B cell (primary cell): ENCODE measurements around the gene RBM17. TPM values are rescaled to one million over a fixed set of nuclear protein-coding genes. Genes with fewer than 3 reads are reported as not detected.

Experiments
- ATAC-seq: fragments of 200-7000 bp; cut with Tn5 transposase; one replicate; pipeline ENCODE4 v1.10.0; 2021; ENCODE audit warnings: low read depth, mild to moderate bottlenecking, moderate number of reproducible peaks, moderate library complexity
- CTCF ChIA-PET: fragments of 350-600 bp; sonication (Branson Sonifier 250); formaldehyde crosslinking; loops from one replicate; lab custom pipeline; 2021; ENCODE audit warnings: antibody characterized with exemption, inconsistent platforms; lab: Charles Lee
- POLR2A ChIA-PET: fragments of 350-600 bp; sonication (Branson Sonifier 250); formaldehyde crosslinking; loops from one replicate; lab custom pipeline; 2021; ENCODE audit warnings: antibody characterized with exemption; lab: Charles Lee
- DNase-seq: peaks from one replicate; pipeline ENCODE4 v3.0.0; 2013
- H2AFZ ChIP-seq: 2 replicates; pipeline ENCODE4 v1.6.1; 2012; ENCODE audit warnings: mild to moderate bottlenecking, low read depth, low read length; ENCODE audit not compliant: insufficient read depth, poor library complexity, severe bottlenecking
- H3K27ac ChIP-seq, 2 donors: 1 replicate in 1 of 2; 2 replicates in 1 of 2; pipeline ENCODE4 v1.5.1; 2012 to 2013; ENCODE audit warnings: low read length in 2 of 2, mild to moderate bottlenecking in 2 of 2, moderate library complexity in 1 of 2
- H3K27me3 ChIP-seq, 4 experiments: fragments of 200-600 bp in 1 of 4; sonication (generic) in 1 of 4; replicated peaks in 1 of 4; 1 replicate in 2 of 4; 2 replicates in 2 of 4; pipeline versions ENCODE4 v1.6.1 to v1.7.0; 2013 to 2016; ENCODE audit warnings: low read length in 3 of 4, mild to moderate bottlenecking in 2 of 4, mixed read lengths in 1 of 4, moderate library complexity in 1 of 4; ENCODE audit not compliant: insufficient read depth in 4 of 4, control insufficient read depth in 3 of 4; ENCODE audit errors: control extremely low read depth in 1 of 4
- H3K36me3 ChIP-seq, 2 experiments: replicated peaks in 1 of 2; 1 replicate in 1 of 2; 2 replicates in 1 of 2; pipeline versions ENCODE4 v1.6.1 to v1.7.1; 2013; ENCODE audit warnings: low read length in 1 of 2; ENCODE audit not compliant: insufficient read depth in 2 of 2, control insufficient read depth in 1 of 2; ENCODE audit errors: control extremely low read depth in 1 of 2, extremely low read depth in 1 of 2
- H3K4me1 ChIP-seq, 2 donors: fragments of 200-600 bp in 1 of 2; sonication (generic) in 1 of 2; 1 replicate in 1 of 2; 2 replicates in 1 of 2; pipeline versions ENCODE4 v1.5.1 to v1.6.1; 2013 to 2017; ENCODE audit warnings: low read length in 2 of 2; ENCODE audit not compliant: control insufficient read depth in 2 of 2, insufficient read depth in 2 of 2
- H3K4me2 ChIP-seq: replicated peaks from 2 replicates; pipeline ENCODE3; 2012; ENCODE audit warnings: mild to moderate bottlenecking, low read depth, low read length; ENCODE audit not compliant: poor library complexity, severe bottlenecking
- H3K4me3 ChIP-seq, 5 experiments: fragments of 200-600 bp in 1 of 5; sonication (generic) in 1 of 5; 1 replicate in 3 of 5; 2 replicates in 2 of 5; pipeline versions ENCODE4 v1.5.1 to v1.7.0; 2011 to 2016; ENCODE audit warnings: low read length in 4 of 5, mild to moderate bottlenecking in 4 of 5, low read depth in 2 of 5, control low read depth in 1 of 5, moderate library complexity in 1 of 5; ENCODE audit not compliant: insufficient read depth in 1 of 5; ENCODE audit errors: control extremely low read depth in 1 of 5, extremely low read depth in 1 of 5
- H3K79me2 ChIP-seq: fragments of 200-600 bp; sonication (generic); one replicate; pipeline ENCODE4 v1.6.0; 2016; ENCODE audit warnings: low read length; ENCODE audit not compliant: control insufficient read depth, insufficient read depth
- H3K9ac ChIP-seq: fragments of 200-600 bp; sonication (generic); 2 replicates; pipeline ENCODE4 v1.6.1; 2017; ENCODE audit warnings: mild to moderate bottlenecking, low read length, moderate library complexity
- H3K9me3 ChIP-seq, 3 donors: one replicate each; pipeline versions ENCODE4 v1.6.1 to v1.7.1; 2013; ENCODE audit warnings: low read length in 2 of 3; ENCODE audit not compliant: control insufficient read depth in 2 of 3, insufficient read depth in 1 of 3; ENCODE audit errors: control extremely low read depth in 1 of 3
- H4K20me1 ChIP-seq: 2 replicates; pipeline ENCODE4 v1.6.0; 2012; ENCODE audit warnings: mild to moderate bottlenecking, low read length; ENCODE audit not compliant: insufficient read depth, control insufficient read depth, poor library complexity, severe bottlenecking
- H3K27ac Mint-ChIP-seq: one replicate; pipeline ENCODE4 v1.8.0; 2021; ENCODE audit warnings: mixed read lengths
- H3K27me3 Mint-ChIP-seq: one replicate; pipeline ENCODE4 v1.8.0; 2021; ENCODE audit warnings: mixed read lengths
- H3K4me1 Mint-ChIP-seq: one replicate; pipeline ENCODE4 v1.8.0; 2021; ENCODE audit warnings: mixed read lengths
- H3K4me3 Mint-ChIP-seq: one replicate; pipeline ENCODE4 v1.8.0; 2021; ENCODE audit warnings: mixed read lengths
- H3K9me3 Mint-ChIP-seq: one replicate; pipeline ENCODE4 v1.8.0; 2022; ENCODE audit warnings: mixed read lengths; ENCODE audit not compliant: insufficient read depth
- CTCF ChIP-seq: fragments of 200-600 bp; IDR thresholded peaks from one replicate; pipeline ENCODE4 v1.8.0; 2022; ENCODE audit warnings: antibody characterized with exemption, mild to moderate bottlenecking
- EZH2 ChIP-seq: IDR thresholded peaks from 2 replicates; pipeline ENCODE4 v1.6.1; 2012; ENCODE audit warnings: borderline replicate concordance, low read depth, mild to moderate bottlenecking, moderate library complexity, low read length; ENCODE audit not compliant: insufficient read depth, poor library complexity, severe bottlenecking
- WGBS: methylation state at CpG from one replicate; pipeline ENCODE4 v1.1.5; 2013; ENCODE audit warnings: missing lambda C conversion rate; ENCODE audit not compliant: insufficient coverage; 5-methylcytosine and 5-hydroxymethylcytosine counted together
- intact Hi-C: fragments of 100-400 bp; cut with micrococcal nuclease; formaldehyde crosslinking; loops from one replicate; pipeline ENCODE4 v1.10.0; 2022
- polyA plus RNA-seq: library from polyadenylated mRNA; depleted of rRNA; stranded (reverse); fragments of >200 nt; gene quantifications from 2 replicates; pipeline ENCODE4 v1.2.3, GENCODE V29; 2012
- total RNA-seq, 2 donors: library from RNA; stranded (reverse); fragments of 120-200 nt in 1 of 2; gene quantifications; 1 replicate in 1 of 2; 2 replicates in 1 of 2; pipeline versions ENCODE4 v1.2.3 to v1.2.4, GENCODE V29; 2013 to 2022

The RBM17 gene
- total and polyA plus RNA-seq, 2 donors (not counting 1 experiment from before 2014, with no cell fraction given) = 34.7 to 168 TPM

GRCh38 chr10:6053303-6053702 is 35.5 kb upstream of the RBM17 start:
- H3K9ac ChIP-seq = peak overlapping the region; percentile 29
- ATAC-seq (no peak), DNase-seq (no peak)
- 100% methylated on average over 2 of the region's 4 CpGs for WGBS
- peaks cover 79 to 83% of the 10 kb centered on the region in 2 donors for H3K4me1 ChIP-seq
- ChIA-PET CTCF (interaction anchor here (0.7 to 12.5 kb wide), 7 partner anchors 9 to 76 kb away, joined by 3 to 186 read pairs (median 11); partner anchors contain the start of genes IL15RA and IL2RA), POLR2A (interaction anchor here (0.7 to 4.4 kb wide), 4 partner anchors 15 to 33 kb away, joined by 3 to 43 read pairs (median 16); no protein-coding TSS in a partner anchor)
- no peak overlapping the region for H2AFZ ChIP-seq
- peak overlapping the region; percentile 92 for H3K27ac ChIP-seq
- H3K36me3 ChIP-seq = no peaks in the 10 kb centered on the region
- H3K4me3 ChIP-seq = peak overlapping the region in 1 of 5 experiments; percentile 42
- no peaks in the 10 kb centered on the region for H3K27me3 ChIP-seq
- H4K20me1 ChIP-seq = no peaks in the 10 kb centered on the region
- no peaks in the 10 kb centered on the region for H3K9me3 ChIP-seq
- no peak for TF ChIP-seq CTCF
- TF ChIP-seq EZH2 = no peak
- peaks cover 4% of the 10 kb centered on the region for H3K79me2 ChIP-seq
- peak overlapping the region; percentile 63 for H3K4me2 ChIP-seq
- H3K4me3 Mint-ChIP-seq = peak overlapping the region; percentile 84
- H3K9me3 Mint-ChIP-seq = no peaks in the 10 kb centered on the region
- no peaks in the 10 kb centered on the region for H3K27me3 Mint-ChIP-seq
- peak overlapping the region; percentile 99 for H3K27ac Mint-ChIP-seq
- intact Hi-C loops = loop anchor here (2.0 to 10.0 kb wide), 4 partner anchors 99 to 239 kb away; partner anchors contain the start of genes FBH1 and GDI2
- H3K4me1 Mint-ChIP-seq = peaks cover 89% of the 10 kb centered on the region
